RWPE1 (cell line): ENCODE measurements around the gene RFT1.
"Not testable (repeated sequence)": the region's sequence is repeated elsewhere in the genome, so short reads cannot be mapped to it uniquely, and the experiment has no call there.

Experiments
- CTCF ChIA-PET: fragments of 350-600 bp; sonication (Branson Sonifier 250); formaldehyde crosslinking; extraction: SDS; loops from one replicate; lab custom pipeline; 2021; lab: Yijun Ruan, JAX
- POLR2A ChIA-PET: fragments of 400-600 bp; formaldehyde crosslinking; extraction: SDS; loops from one replicate; lab custom pipeline; 2020; ENCODE audit warnings: antibody characterized with exemption; ENCODE audit not compliant: low non-redundant PET; lab: Yijun Ruan, JAX
- DNase-seq: peaks from one replicate; pipeline ENCODE4 v3.0.0; 2012; ENCODE audit warnings: low spot score
- H3K27ac ChIP-seq: fragments of 450-650 bp; 2 replicates; pipeline ENCODE4 v1.5.1; 2017
- TF ChIP-seq, protein P1 (sequence below): fragments of 450-650 bp; conservative IDR thresholded peaks from 2 replicates; pipeline ENCODE4 v1.5.1; 2017; ENCODE audit warnings: low read depth, mild to moderate bottlenecking

The RFT1 gene

DNA sequence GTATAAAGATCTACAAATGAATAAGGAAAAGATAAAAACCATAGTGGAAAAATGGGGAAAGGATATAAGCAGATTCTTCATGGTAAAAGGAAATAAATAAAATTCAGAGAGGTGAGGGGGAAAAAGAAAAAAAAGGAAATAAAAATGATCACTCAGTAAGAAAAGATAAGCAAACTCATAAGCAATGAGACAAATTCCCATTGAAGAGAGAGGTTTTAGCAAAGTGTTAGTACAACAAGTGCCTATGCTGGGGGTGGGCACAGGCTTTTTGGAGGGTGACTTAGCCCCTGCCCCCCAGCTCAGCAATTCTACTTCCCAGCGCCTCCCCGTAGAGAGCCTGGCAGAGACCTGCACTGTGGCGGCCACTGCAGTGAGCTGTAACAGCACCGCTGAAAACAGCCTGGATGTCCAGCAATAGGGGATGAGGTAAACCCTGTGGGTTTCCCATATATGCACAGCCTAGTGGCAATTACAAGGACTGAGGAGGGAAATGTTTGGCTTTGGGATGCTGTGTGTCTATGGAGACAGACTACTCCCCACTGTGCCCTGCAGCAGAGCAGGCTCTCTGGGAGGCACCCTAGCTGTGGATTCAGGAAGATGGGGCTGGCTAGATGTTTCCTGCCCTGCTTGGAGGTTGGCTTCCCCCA lies 60.7 kb downstream of the RFT1 start:
- CTCF ChIA-PET = no interaction called here
- H3K27ac ChIP-seq = no peak overlapping the region
- DNase-seq = no peak
- TF ChIP-seq, protein P1, sequence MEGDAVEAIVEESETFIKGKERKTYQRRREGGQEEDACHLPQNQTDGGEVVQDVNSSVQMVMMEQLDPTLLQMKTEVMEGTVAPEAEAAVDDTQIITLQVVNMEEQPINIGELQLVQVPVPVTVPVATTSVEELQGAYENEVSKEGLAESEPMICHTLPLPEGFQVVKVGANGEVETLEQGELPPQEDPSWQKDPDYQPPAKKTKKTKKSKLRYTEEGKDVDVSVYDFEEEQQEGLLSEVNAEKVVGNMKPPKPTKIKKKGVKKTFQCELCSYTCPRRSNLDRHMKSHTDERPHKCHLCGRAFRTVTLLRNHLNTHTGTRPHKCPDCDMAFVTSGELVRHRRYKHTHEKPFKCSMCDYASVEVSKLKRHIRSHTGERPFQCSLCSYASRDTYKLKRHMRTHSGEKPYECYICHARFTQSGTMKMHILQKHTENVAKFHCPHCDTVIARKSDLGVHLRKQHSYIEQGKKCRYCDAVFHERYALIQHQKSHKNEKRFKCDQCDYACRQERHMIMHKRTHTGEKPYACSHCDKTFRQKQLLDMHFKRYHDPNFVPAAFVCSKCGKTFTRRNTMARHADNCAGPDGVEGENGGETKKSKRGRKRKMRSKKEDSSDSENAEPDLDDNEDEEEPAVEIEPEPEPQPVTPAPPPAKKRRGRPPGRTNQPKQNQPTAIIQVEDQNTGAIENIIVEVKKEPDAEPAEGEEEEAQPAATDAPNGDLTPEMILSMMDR = no peak
- POLR2A ChIA-PET = interaction anchor here (0.6 kb wide), 1 partner anchor 43 kb away, joined by 3 read pairs; no protein-coding TSS in a partner anchor

DNA sequence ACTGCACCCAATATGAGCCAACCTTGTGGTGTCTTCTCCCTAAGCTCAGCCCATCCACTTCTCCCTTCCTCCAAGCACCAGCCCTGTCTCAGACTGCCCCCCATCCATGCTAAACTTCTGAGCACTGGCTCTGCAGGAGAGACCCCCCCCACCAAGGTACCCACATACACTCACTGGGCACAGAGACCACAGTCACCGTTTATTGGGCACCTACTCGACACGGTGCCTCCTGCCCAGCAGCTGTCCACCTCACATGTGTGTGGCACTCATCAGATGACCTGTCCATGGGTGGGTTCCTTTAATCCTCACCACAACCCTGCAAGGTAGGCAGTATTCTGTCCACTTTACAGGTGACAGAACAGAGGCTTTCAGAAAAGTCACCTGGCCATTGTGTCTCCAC lies 62.1 kb downstream of the RFT1 start:
- H3K27ac ChIP-seq = no peak overlapping the region
- TF ChIP-seq, protein P1 = no peak
- ChIA-PET CTCF (no interaction called here), POLR2A (no interaction called here)
- no peak for DNase-seq

DNA sequence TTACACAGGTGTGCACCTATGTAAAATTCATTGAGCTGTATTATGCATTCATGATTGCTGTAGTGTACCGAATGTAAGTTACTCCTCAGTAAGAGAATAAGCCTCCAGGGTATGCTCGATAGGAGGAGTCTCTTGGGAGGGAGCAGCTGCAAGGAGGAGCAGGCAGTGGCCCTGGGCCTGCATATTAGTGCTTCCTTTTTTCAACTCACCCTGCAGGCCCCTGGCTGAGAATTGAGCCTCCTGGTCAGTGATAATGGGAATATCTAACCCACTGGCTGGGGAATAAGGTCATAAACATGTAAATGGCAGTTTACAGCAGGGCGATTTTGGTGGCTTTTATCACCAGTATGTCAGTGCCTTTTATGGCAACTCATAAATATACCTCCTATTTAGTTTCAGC lies 62.7 kb downstream of the RFT1 start:
- H3K27ac ChIP-seq = no peak overlapping the region
- no peak for DNase-seq
- ChIA-PET CTCF (no interaction called here), POLR2A (no interaction called here)
- TF ChIP-seq, protein P1 = no peak

DNA sequence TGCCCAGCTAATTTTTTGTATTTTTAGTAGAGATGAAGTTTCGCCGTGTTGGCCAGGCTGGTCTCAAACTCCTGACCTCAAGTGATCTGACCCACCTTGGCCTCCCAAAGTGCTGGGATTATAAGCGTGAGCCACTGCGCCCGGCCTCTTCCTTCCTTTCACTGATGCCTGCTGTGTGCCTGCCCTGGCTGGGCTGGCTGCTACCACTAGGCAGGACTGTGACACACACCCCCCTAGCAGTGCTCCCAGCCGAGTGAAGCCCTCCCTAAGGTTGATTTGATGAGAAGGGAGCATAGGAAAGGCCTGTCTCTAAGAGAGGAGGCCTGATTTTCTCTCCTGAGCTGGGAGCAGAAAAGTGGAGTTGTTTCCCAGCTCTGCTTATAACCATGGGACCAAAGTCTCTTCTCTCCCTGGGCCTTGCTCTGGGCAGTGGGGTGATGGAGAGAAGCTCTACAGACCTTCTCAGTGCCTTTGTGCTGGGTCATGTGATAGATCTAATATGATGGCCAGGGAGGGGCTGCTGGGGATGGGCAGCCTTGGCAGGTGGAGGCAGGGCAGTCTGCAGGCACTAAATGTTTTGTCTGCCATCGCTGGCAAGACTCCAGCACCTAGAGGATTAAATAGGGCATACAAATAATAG lies 64.3 kb downstream of the RFT1 start:
- CTCF ChIA-PET = no interaction called here
- DNase-seq = no peak
- no peak overlapping the region for H3K27ac ChIP-seq
- POLR2A ChIA-PET = no interaction called here
- TF ChIP-seq, protein P1 = no peak

DNA sequence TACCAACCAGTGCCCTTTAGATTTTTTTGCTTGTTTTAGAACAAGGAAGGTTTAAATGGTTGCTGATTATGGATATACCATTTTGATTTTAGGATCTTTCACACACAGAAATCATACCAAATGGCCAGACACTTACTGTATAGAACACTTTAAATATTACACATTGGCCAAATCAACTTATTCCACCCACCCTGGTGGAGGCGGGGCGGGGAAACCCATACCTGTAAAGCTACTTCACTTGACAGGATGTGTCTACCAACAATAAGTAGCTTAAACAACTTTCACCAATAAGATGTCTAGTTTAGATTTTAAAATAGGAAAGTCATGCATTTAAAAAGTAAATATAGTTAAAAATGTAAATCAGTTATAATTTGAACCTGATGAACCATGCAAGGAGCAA lies 67.3 kb downstream of the RFT1 start:
- ChIA-PET CTCF (no interaction called here), POLR2A (no interaction called here)
- H3K27ac ChIP-seq = no peak overlapping the region
- no peak for DNase-seq
- TF ChIP-seq, protein P1 = no peak

DNA sequence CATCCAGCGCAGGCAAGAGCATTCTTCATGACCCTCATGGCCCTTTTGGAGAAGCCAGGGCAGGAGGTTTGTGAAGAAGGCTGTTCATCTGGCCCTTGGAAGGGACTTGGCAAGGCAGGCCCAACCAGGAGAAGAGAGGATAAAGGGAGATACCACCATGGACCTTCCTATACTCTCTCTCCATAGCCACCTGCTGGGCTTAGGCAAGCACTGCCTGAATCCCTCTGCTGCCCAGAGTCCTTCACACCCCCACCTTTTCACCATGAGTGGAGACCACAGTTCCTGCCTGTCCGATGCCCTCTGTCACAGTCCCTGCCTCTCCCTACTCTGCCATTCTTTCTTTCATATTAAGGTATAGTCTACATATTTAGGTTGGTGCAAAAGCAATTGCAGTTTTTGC lies 73.8 kb downstream of the RFT1 start:
- POLR2A ChIA-PET = no interaction called here
- no peak overlapping the region for H3K27ac ChIP-seq
- TF ChIP-seq, protein P1 = no peak
- CTCF ChIA-PET = interaction anchor here (0.7 kb wide), 1 partner anchor 11 kb away, joined by 3 read pairs; the partner anchor contains the start of gene SFMBT1
- DNase-seq = no peak

DNA sequence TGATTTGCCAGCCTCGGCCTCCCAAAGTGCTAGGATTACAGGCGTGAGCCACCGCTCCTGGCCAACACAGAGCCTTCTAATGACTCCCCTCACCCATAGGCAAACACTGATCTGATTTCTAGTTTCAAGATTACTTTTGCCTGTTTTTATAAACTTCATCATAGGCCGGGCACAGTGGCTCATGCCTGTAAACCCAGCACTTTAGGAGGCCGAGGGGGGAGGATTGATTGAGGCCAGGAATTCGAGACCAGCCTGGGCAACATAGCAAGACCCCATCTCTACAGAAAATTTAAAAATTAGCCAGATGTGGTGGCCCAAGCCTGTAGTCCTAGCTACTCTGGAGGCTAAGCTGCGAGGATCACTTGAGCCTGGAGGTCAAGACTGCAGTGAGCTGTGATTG lies 76.0 kb downstream of the RFT1 start:
- H3K27ac ChIP-seq, CTCF ChIA-PET, POLR2A ChIA-PET, DNase-seq: not testable (repeated sequence)
